H9 (cell line): ENCODE data around the gene NLRX1. TPM values are rescaled to one million over a fixed set of nuclear protein-coding genes. Genes with fewer than 3 reads are reported as not detected.

Experiments used
- DNase-seq: peaks from one replicate; pipeline ENCODE4 v3.0.0-alpha.2; 2017
- H2AFZ ChIP-seq: one replicate; pipeline ENCODE4 v1.6.1; 2013; ENCODE audit warnings: mild to moderate bottlenecking, low read length, control low read depth, moderate library complexity
- H2AK5ac ChIP-seq: 2 replicates; pipeline ENCODE4 v1.6.1; 2013; ENCODE audit warnings: low read length, control low read depth, mixed read lengths; ENCODE audit not compliant: insufficient read length
- H2BK120ac ChIP-seq: one replicate; pipeline ENCODE4 v1.6.1; 2013; ENCODE audit warnings: low read depth, mild to moderate bottlenecking, low read length, control low read depth, inconsistent platforms; ENCODE audit not compliant: poor library complexity, severe bottlenecking
- H2BK12ac ChIP-seq: 2 replicates; pipeline ENCODE4 v1.6.1; 2013; ENCODE audit warnings: low read length, control low read depth, mixed read lengths, low read depth; ENCODE audit not compliant: insufficient read length
- H2BK15ac ChIP-seq: 2 replicates; pipeline ENCODE4 v1.6.1; 2013; ENCODE audit warnings: low read depth, low read length, control low read depth
- H2BK20ac ChIP-seq: one replicate; pipeline ENCODE4 v1.6.1; 2013; ENCODE audit warnings: low read depth, mild to moderate bottlenecking, low read length, control low read depth, inconsistent platforms; ENCODE audit not compliant: poor library complexity, severe bottlenecking
- H2BK5ac ChIP-seq: 2 replicates; pipeline ENCODE4 v1.6.1; 2013; ENCODE audit warnings: low read length, control low read depth, mixed read lengths; ENCODE audit not compliant: insufficient read length
- H3K14ac ChIP-seq: 2 replicates; pipeline ENCODE4 v1.6.1; 2013; ENCODE audit warnings: low read length, control low read depth; ENCODE audit not compliant: insufficient read depth
- H3K18ac ChIP-seq: 2 replicates; pipeline ENCODE4 v1.6.1; 2013; ENCODE audit warnings: low read depth, mild to moderate bottlenecking, mixed read lengths, low read length, control low read depth; ENCODE audit not compliant: insufficient read length
- H3K23ac ChIP-seq: 2 replicates; pipeline ENCODE4 v1.6.1; 2013; ENCODE audit warnings: low read length, control low read depth, mixed read lengths, low read depth; ENCODE audit not compliant: insufficient read length
- H3K23me2 ChIP-seq: 2 replicates; pipeline ENCODE4 v1.6.1; 2013; ENCODE audit warnings: low read depth, mild to moderate bottlenecking, mixed read lengths, low read length, control low read depth; ENCODE audit not compliant: insufficient read length, poor library complexity, severe bottlenecking
- H3K27ac ChIP-seq: 2 replicates; pipeline ENCODE4 v1.5.1; 2013; ENCODE audit warnings: low read length, control low read depth, mixed read lengths, low read depth; ENCODE audit not compliant: insufficient read length
- H3K27me3 ChIP-seq: 2 replicates; pipeline ENCODE4 v1.6.1; 2013; ENCODE audit warnings: low read length, control low read depth, inconsistent platforms; ENCODE audit not compliant: insufficient read depth
- H3K4ac ChIP-seq: 2 replicates; pipeline ENCODE4 v1.6.1; 2013; ENCODE audit warnings: low read depth, mild to moderate bottlenecking, control low read depth, inconsistent platforms, low read length, moderate library complexity
- H3K4me1 ChIP-seq: 2 replicates; pipeline ENCODE4 v1.6.1; 2013; ENCODE audit warnings: low read length, control low read depth, inconsistent platforms; ENCODE audit not compliant: insufficient read depth
- H3K4me2 ChIP-seq: 2 replicates; pipeline ENCODE4 v1.6.1; 2013; ENCODE audit warnings: low read length, control low read depth, mixed read lengths; ENCODE audit not compliant: insufficient read length, insufficient read depth
- H3K56ac ChIP-seq: 2 replicates; pipeline ENCODE4 v1.6.1; 2013; ENCODE audit warnings: low read depth, mild to moderate bottlenecking, mixed read lengths, low read length, control low read depth; ENCODE audit not compliant: insufficient read length
- H3K79me1 ChIP-seq: 2 replicates; pipeline ENCODE4 v1.6.1; 2013; ENCODE audit warnings: low read depth, mild to moderate bottlenecking, moderate library complexity, low read length, control low read depth, inconsistent platforms; ENCODE audit not compliant: insufficient read depth, poor library complexity, severe bottlenecking
- H3K79me2 ChIP-seq: 2 replicates; pipeline ENCODE4 v1.6.1; 2013; ENCODE audit warnings: low read length, control low read depth, inconsistent platforms; ENCODE audit not compliant: insufficient read depth
- H3K9ac ChIP-seq: 2 replicates; pipeline ENCODE4 v1.6.1; 2013; ENCODE audit warnings: low read length, control low read depth, mixed read lengths; ENCODE audit not compliant: insufficient read length; ENCODE audit errors: extremely low read depth
- H3K9me3 ChIP-seq: one replicate; pipeline ENCODE4 v1.6.1; 2013; ENCODE audit warnings: low read depth, low read length, inconsistent platforms; ENCODE audit not compliant: control insufficient read depth
- H3T11ph ChIP-seq: one replicate; pipeline ENCODE4 v1.6.1; 2013; ENCODE audit warnings: mild to moderate bottlenecking, low read length, control low read depth, inconsistent platforms
- H4K20me1 ChIP-seq: one replicate; pipeline ENCODE4 v1.6.1; 2013; ENCODE audit not compliant: control insufficient read depth, insufficient read length, insufficient read depth
- H4K5ac ChIP-seq: 2 replicates; pipeline ENCODE4 v1.6.1; 2013; ENCODE audit warnings: low read depth, mild to moderate bottlenecking, mixed read lengths, low read length, control low read depth; ENCODE audit not compliant: insufficient read length
- H4K8ac ChIP-seq: replicated peaks from 2 replicates; pipeline ENCODE4 v1.6.1; 2013; ENCODE audit warnings: low read length, control low read depth, mixed read lengths, low read depth; ENCODE audit not compliant: insufficient read length
- H4K91ac ChIP-seq: 2 replicates; pipeline ENCODE4 v1.6.1; 2013; ENCODE audit warnings: low read depth, mild to moderate bottlenecking, moderate library complexity, mixed read lengths, low read length, control low read depth; ENCODE audit not compliant: insufficient read length
- H3K27ac Mint-ChIP-seq, 3 experiments: 2 replicates in 2 of 3; 3 replicates in 1 of 3; pipeline ENCODE4 v1.8.0; 2020 to 2021; ENCODE audit warnings: mixed read lengths in 3 of 3, mild to moderate bottlenecking in 1 of 3, moderate library complexity in 1 of 3
- H3K27me3 Mint-ChIP-seq: 2 replicates; pipeline ENCODE4 v1.8.0; 2021; ENCODE audit warnings: low read depth, mild to moderate bottlenecking, moderate library complexity, mixed read lengths
- H3K36me3 Mint-ChIP-seq, 3 experiments: 2 replicates in 2 of 3; 3 replicates in 1 of 3; pipeline ENCODE4 v1.8.0; 2020 to 2021; ENCODE audit warnings: low read depth in 3 of 3, mixed read lengths in 3 of 3; ENCODE audit not compliant: insufficient read depth in 1 of 3
- H3K4me1 Mint-ChIP-seq, 2 experiments: 2 replicates each; pipeline ENCODE4 v1.8.0; 2020; ENCODE audit warnings: mixed read lengths in 2 of 2
- H3K4me3 Mint-ChIP-seq, 2 experiments: 2 replicates in 1 of 2; 3 replicates in 1 of 2; pipeline ENCODE4 v1.8.0; 2020 to 2021; ENCODE audit warnings: mild to moderate bottlenecking in 2 of 2, mixed read lengths in 2 of 2, moderate library complexity in 1 of 2
- H3K9me3 Mint-ChIP-seq, 2 experiments: 2 replicates in 1 of 2; 3 replicates in 1 of 2; pipeline ENCODE4 v1.8.0; 2020; ENCODE audit warnings: mild to moderate bottlenecking in 2 of 2, mixed read lengths in 2 of 2, moderate library complexity in 1 of 2
- WGBS: extraction: QIAGEN DNeasy Blood & Tissue Kit; methylation state at CpG from one replicate; pipeline ENCODE4 v1.1.7; 2013; ENCODE audit warnings: missing lambda C conversion rate, low lambda C conversion rate, mixed read lengths; ENCODE audit not compliant: insufficient read length; ENCODE audit errors: extremely low coverage; 5-methylcytosine and 5-hydroxymethylcytosine counted together
- total RNA-seq: library from RNA; stranded (reverse); gene quantifications from 2 replicates; pipeline ENCODE4 v1.2.1, GENCODE V29; 2021
- TF ChIP-seq, protein P1 (sequence below): fragments of 200-600 bp; sonication (generic); conservative IDR thresholded peaks from 3 replicates; pipeline ENCODE4 v1.8.0; 2021; ENCODE audit warnings: antibody characterized with exemption, mild to moderate bottlenecking

NLRX1 gene
- total RNA-seq, 1 experiment from 2014 or later: 18.2 TPM

DNA sequence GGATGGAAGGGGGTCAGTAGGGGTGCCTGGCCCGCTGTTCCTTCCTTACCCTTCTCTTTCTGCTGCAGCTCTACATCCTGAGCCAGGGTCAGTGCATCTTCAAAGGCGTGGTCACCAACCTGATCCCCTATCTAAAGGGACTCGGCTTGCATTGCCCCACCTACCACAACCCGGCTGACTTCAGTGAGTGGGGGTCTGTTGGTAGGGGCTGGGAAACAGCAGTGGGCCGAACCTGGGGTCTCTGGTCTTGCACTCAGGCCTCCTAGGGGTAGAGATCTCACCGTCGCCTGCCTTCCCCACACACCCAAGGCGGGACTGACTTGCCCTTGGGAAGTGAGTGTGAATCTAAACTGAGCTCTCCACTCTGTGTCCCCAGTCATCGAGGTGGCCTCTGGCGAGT, 12.0 kb upstream of the NLRX1 start:
- no peak overlapping the region for H4K5ac ChIP-seq
- no peaks in the 10 kb centered on the region for H3K23me2 ChIP-seq
- Mint-ChIP-seq H3K4me1 (peaks cover 13 to 20% of the 10 kb centered on the region in 2 experiments), H3K9me3 (no peaks in the 10 kb centered on the region), H3K36me3 (no peaks in the 10 kb centered on the region), H3K27ac (no peak overlapping the region), H3K4me3 (no peak overlapping the region), H3K27me3 (peaks cover 31% of the 10 kb centered on the region)
- H2BK12ac ChIP-seq: no peak overlapping the region
- H2BK120ac ChIP-seq: no peak overlapping the region
- no peak overlapping the region for H3T11ph ChIP-seq
- H3K4me1 ChIP-seq: no peaks in the 10 kb centered on the region
- TF ChIP-seq, protein P1, sequence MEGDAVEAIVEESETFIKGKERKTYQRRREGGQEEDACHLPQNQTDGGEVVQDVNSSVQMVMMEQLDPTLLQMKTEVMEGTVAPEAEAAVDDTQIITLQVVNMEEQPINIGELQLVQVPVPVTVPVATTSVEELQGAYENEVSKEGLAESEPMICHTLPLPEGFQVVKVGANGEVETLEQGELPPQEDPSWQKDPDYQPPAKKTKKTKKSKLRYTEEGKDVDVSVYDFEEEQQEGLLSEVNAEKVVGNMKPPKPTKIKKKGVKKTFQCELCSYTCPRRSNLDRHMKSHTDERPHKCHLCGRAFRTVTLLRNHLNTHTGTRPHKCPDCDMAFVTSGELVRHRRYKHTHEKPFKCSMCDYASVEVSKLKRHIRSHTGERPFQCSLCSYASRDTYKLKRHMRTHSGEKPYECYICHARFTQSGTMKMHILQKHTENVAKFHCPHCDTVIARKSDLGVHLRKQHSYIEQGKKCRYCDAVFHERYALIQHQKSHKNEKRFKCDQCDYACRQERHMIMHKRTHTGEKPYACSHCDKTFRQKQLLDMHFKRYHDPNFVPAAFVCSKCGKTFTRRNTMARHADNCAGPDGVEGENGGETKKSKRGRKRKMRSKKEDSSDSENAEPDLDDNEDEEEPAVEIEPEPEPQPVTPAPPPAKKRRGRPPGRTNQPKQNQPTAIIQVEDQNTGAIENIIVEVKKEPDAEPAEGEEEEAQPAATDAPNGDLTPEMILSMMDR: no peak; the same call in 2 of the 3 replicates
- no peak overlapping the region for H3K14ac ChIP-seq
- no peak overlapping the region for H3K9ac ChIP-seq
- H3K27me3 ChIP-seq: no peaks in the 10 kb centered on the region
- H3K9me3 ChIP-seq: no peaks in the 10 kb centered on the region
- H4K8ac ChIP-seq: no peak overlapping the region
- H3K79me1 ChIP-seq: no peaks in the 10 kb centered on the region
- no peak overlapping the region for H3K56ac ChIP-seq
- no peaks in the 10 kb centered on the region for H4K20me1 ChIP-seq
- no peak overlapping the region for H3K27ac ChIP-seq
- WGBS: no CpG with 5 or more reads among the region's 10 CpGs
- no peak overlapping the region for H3K4ac ChIP-seq
- no peaks in the 10 kb centered on the region for H3K79me2 ChIP-seq
- H2BK5ac ChIP-seq: no peak overlapping the region
- no peak overlapping the region for H3K23ac ChIP-seq
- H2BK20ac ChIP-seq: no peak overlapping the region
- no peak for DNase-seq
- no peak overlapping the region for H2AK5ac ChIP-seq
- no peak overlapping the region for H3K18ac ChIP-seq
- no peak overlapping the region for H2BK15ac ChIP-seq
- H3K4me2 ChIP-seq: no peak overlapping the region
- H4K91ac ChIP-seq: no peak overlapping the region
- no peak overlapping the region for H2AFZ ChIP-seq
